Measurements from ENCODE around the gene ZNF76. TPM values are rescaled to one million over a fixed set of nuclear protein-coding genes. Genes with fewer than 3 reads are reported as not detected.
A peak's percentile ranks its signal among the peaks of the same experiment; 100 is the strongest.

The ZNF76 gene
- 14.8 and 27.0 TPM in 2 replicates for total RNA-seq (ENCODE audit: low replicate concordance)

DNA sequence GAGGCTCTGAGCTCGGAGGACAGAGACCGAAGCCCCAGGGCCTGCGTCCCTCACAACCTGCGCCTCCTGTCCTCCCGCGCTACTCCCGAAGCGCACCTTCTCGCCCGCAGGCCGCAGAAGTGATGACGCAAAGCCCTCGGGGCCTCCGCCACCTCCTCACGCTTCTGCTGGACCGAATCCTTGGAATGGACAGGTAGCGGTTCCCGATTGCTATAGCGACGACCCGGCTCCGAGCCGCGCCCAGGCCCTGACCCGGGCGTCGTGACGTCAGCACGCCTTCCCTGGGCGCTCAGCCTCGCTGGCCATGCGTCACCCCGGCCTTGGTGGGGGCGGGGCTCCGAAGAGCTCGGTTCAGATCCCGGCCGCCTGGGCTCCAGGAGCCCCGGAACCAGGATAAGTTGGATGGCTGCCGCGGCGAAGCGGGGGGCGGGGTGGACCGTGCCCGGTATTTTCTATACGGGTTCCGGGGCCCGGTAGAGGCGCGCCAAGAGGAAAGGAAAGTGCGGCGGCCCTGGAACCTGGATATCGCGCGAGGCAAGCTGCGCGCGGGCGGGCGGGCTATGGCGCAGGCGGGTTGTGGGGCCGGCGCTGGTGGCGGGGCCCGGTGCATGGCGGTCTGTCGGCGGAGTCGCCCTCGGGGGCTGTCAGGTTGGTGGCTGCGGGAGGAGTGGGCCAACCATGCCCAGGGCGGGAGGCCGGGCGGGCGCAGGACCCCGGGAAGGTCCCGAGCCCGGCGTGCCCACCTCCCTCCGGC is at the start of gene ZNF76:
Gene ZNF76 (plus strand): TSS at position 542 of the 754 bp plus-strand sequence. CDS start 21,417 bp downstream, outside the sequence.
- H3K27me3 Mint-ChIP-seq (ENCODE audit: insufficient read depth, low read depth): no peaks in the 10 kb centered on the region
- Histone ChIP-seq H3K9ac (peak within 1 kb of the TSS; percentile 55), H3K9me3 (ENCODE audit: low read depth) (no peaks in the 10 kb centered on the region), H2AFZ (replicated peaks) (peak within 1 kb of the TSS; percentile 69), H3K4me3 (peak within 1 kb of the TSS; percentile 76), H3K36me3 (no peaks in the 10 kb centered on the region), H3F3A (ENCODE audit: low read depth) (peaks cover 24% of the 10 kb centered on the region), H3K27ac (peak within 1 kb of the TSS; percentile 82), H3K4me1 (peaks cover 28% of the 10 kb centered on the region), H3K79me2 (ENCODE audit: low read depth) (peaks cover 49% of the 10 kb centered on the region), H4K20me1 (ENCODE audit: low read depth) (peaks cover 8% of the 10 kb centered on the region), H3K27me3 (no peaks in the 10 kb centered on the region), H3K4me2 (peak within 1 kb of the TSS; percentile 87)
- H3K9me3 Mint-ChIP-seq: no peaks in the 10 kb centered on the region
- H3K27ac Mint-ChIP-seq: peak within 1 kb of the TSS; percentile 88
- TF ChIP-seq EZH2phosphoT487 (IDR thresholded peaks at IDR 0.05): no peak
- TF ChIP-seq, protein P1, sequence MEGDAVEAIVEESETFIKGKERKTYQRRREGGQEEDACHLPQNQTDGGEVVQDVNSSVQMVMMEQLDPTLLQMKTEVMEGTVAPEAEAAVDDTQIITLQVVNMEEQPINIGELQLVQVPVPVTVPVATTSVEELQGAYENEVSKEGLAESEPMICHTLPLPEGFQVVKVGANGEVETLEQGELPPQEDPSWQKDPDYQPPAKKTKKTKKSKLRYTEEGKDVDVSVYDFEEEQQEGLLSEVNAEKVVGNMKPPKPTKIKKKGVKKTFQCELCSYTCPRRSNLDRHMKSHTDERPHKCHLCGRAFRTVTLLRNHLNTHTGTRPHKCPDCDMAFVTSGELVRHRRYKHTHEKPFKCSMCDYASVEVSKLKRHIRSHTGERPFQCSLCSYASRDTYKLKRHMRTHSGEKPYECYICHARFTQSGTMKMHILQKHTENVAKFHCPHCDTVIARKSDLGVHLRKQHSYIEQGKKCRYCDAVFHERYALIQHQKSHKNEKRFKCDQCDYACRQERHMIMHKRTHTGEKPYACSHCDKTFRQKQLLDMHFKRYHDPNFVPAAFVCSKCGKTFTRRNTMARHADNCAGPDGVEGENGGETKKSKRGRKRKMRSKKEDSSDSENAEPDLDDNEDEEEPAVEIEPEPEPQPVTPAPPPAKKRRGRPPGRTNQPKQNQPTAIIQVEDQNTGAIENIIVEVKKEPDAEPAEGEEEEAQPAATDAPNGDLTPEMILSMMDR (IDR thresholded peaks at IDR 0.05): no peak
- no peak for TF ChIP-seq EZH2 (IDR thresholded peaks at IDR 0.05)
- DNase-seq (ENCODE audit: low spot score): peak; percentile 99
- peak within 1 kb of the TSS; percentile 95 for H3K4me3 Mint-ChIP-seq
- peaks cover 30% of the 10 kb centered on the region for H3K4me1 Mint-ChIP-seq
- H3K36me3 Mint-ChIP-seq: peaks cover 3% of the 10 kb centered on the region

DNA sequence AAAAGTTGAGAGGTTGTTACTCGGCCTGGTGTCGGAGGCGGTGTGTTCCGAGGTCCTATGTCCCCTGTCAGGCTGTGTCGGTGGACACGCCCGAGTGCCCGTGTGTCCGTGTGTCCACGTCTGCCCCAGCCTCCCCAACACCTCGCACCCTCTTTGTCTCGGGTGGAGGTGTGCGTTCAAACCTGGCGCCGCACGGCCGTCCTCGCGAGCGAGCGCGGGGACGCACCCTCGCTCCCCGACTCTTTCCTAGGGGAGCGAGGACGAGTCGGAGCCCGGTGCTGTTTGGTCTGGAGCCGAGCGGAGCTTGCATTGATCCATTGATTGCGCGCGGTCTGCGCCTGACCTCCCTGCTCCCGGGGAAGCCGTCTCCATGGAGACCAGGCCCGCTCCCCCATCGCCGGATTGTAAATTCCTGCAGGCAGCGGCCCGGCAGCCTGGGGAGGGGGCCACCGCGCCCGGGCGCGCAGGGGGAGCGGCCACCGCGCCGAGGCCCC is 46.2 kb upstream of the ZNF76 start:
- peaks cover 50% of the 10 kb centered on the region for H3F3A ChIP-seq (ENCODE audit: low read depth)
- peak overlapping the region; percentile 80 for H2AFZ ChIP-seq (replicated peaks)
- peaks cover 41% of the 10 kb centered on the region for H3K4me1 ChIP-seq
- Mint-ChIP-seq H3K36me3 (no peaks in the 10 kb centered on the region), H3K9me3 (no peaks in the 10 kb centered on the region), H3K27ac (peak overlapping the region; percentile 99), H3K4me1 (peaks cover 64% of the 10 kb centered on the region), H3K4me3 (peak overlapping the region; percentile 90), H3K27me3 (ENCODE audit: insufficient read depth, low read depth) (peaks cover 9% of the 10 kb centered on the region)
- peaks cover 35% of the 10 kb centered on the region for H4K20me1 ChIP-seq (ENCODE audit: low read depth)
- peaks cover 32% of the 10 kb centered on the region for H3K79me2 ChIP-seq (ENCODE audit: low read depth)
- no peaks in the 10 kb centered on the region for H3K9me3 ChIP-seq (ENCODE audit: low read depth)
- peaks cover 53% of the 10 kb centered on the region for H3K27me3 ChIP-seq
- peak overlapping the region; percentile 93 for H3K27ac ChIP-seq
- peak overlapping the region; percentile 91 for H3K4me2 ChIP-seq
- no peaks in the 10 kb centered on the region for H3K36me3 ChIP-seq
- H3K9ac ChIP-seq: no peak overlapping the region
- peak overlapping the region; percentile 73 for H3K4me3 ChIP-seq
- TF ChIP-seq EZH2phosphoT487 (IDR thresholded peaks at IDR 0.05): no peak
- peak; percentile 97 for DNase-seq (ENCODE audit: low spot score)

DNA sequence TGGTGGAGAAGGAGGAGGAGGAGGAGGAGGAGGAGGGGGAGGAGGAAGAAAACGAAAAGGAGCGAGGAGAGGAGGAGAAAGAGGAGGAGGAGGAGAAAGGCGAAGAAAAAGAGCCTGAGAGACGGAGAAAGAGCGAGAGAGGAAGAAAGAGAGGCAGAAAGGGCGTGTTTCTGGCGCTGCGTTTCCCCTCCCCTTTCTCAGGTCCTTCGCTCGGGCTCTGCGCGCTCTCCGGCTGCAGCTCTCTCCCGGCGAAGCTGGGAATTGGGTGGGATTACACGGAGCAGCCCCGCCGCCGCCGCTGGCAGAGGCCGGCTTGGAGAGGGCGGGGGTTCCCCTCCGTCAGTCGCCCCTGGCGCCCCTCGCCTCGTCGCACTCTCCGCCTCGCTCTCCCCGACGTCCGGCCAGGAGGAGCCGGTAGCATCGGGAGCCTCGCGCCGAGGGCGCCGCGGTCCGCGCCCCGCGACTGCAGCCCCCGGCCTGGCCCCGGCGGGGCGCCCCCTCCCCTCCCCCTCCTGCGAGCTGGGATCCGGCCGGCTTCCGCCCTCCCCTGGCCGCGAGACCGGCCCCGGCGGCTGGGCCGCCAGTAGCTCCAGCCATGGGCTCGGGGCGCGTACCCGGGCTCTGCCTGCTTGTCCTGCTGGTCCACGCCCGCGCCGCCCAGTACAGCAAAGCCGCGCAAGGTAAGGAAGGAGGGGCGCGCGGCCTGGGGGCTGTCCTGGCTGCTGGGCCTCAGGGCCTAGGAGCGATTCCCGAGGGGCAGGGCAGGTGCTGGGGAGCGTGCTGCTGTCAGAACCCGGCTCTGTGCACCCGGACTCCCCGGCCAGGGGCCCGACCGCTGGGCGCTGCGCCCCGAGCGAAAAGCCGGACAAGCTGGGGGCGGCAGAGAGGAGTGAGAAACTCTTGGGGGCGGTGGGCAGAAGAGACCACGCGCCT is 45.4 kb upstream of the ZNF76 start, which contains the start of gene SCUBE3:
Gene SCUBE3 (plus strand): TSS at position 133 of the 933 bp plus-strand sequence. CDS start 463 bp downstream, at position 596.
- Histone ChIP-seq H3K4me2 (peak within 1 kb of the TSS; percentile 91), H3K9me3 (ENCODE audit: low read depth) (no peaks in the 10 kb centered on the region), H3F3A (ENCODE audit: low read depth) (peaks cover 54% of the 10 kb centered on the region), H3K4me3 (peak within 1 kb of the TSS; percentile 73), H4K20me1 (ENCODE audit: low read depth) (peaks cover 42% of the 10 kb centered on the region), H3K27me3 (peaks cover 45% of the 10 kb centered on the region), H3K27ac (peak within 1 kb of the TSS; percentile 93), H3K4me1 (peaks cover 48% of the 10 kb centered on the region), H2AFZ (replicated peaks) (peak within 1 kb of the TSS; percentile 80), H3K9ac (peak within 1 kb of the TSS; percentile 41), H3K79me2 (ENCODE audit: low read depth) (peaks cover 39% of the 10 kb centered on the region), H3K36me3 (no peaks in the 10 kb centered on the region)
- peaks cover 65% of the 10 kb centered on the region for H3K4me1 Mint-ChIP-seq
- peak; percentile 93 for DNase-seq (ENCODE audit: low spot score)
- H3K27ac Mint-ChIP-seq: peak within 1 kb of the TSS; percentile 99
- no peaks in the 10 kb centered on the region for H3K36me3 Mint-ChIP-seq
- H3K27me3 Mint-ChIP-seq (ENCODE audit: insufficient read depth, low read depth): peaks cover 9% of the 10 kb centered on the region
- H3K9me3 Mint-ChIP-seq: no peaks in the 10 kb centered on the region
- TF ChIP-seq, protein P1 (IDR thresholded peaks at IDR 0.05): no peak
- TF ChIP-seq EZH2phosphoT487 (IDR thresholded peaks at IDR 0.05): no peak
- peak; percentile 62 for TF ChIP-seq EZH2 (IDR thresholded peaks at IDR 0.05)
- H3K4me3 Mint-ChIP-seq: peak within 1 kb of the TSS; percentile 90

All from neural progenitor cell (in vitro differentiated cells).